Stimulated activated CD8-positive, alpha-beta memory T cell treated with anti-CD3 and anti-CD28 coated beads, Interleukin-4, amount 100 ng/mL, for 24 hours (primary cell): ENCODE data around the gene LPAR3.

ENCODE experiments used
- DNase-seq: peaks from one replicate; pipeline ENCODE4 v3.0.0-alpha.2; 2020; ENCODE audit warnings: low read depth

Gene LPAR3

GRCh38 chr1:84857906-84858305 is 35.1 kb downstream of the LPAR3 start:
- DNase-seq: no peak

GRCh38 chr1:84856726-84857270 is 36.2 kb downstream of the LPAR3 start:
- no peak for DNase-seq

- no peak for DNase-seq
Measured at GRCh38 chr1:84855691-84856630, 37.0 kb downstream of the LPAR3 start.

GRCh38 chr1:84855168-84855567 is 37.8 kb downstream of the LPAR3 start:
- DNase-seq: no peak

GRCh38 chr1:84853741-84854721 is 39.0 kb downstream of the LPAR3 start:
- no peak for DNase-seq

GRCh38 chr1:84851839-84852238 is 41.2 kb downstream of the LPAR3 start:
- no peak for DNase-seq

GRCh38 chr1:84849357-84849975 is 43.5 kb downstream of the LPAR3 start:
- DNase-seq: no peak

- DNase-seq: no peak
Measured at GRCh38 chr1:84847253-84848250, 45.5 kb downstream of the LPAR3 start.

- no peak for DNase-seq
Measured at GRCh38 chr1:84846387-84846786, 46.6 kb downstream of the LPAR3 start.

- DNase-seq: no peak
Measured at GRCh38 chr1:84845357-84845756, 47.6 kb downstream of the LPAR3 start.

GRCh38 chr1:84844094-84844493 is 48.9 kb downstream of the LPAR3 start:
- DNase-seq: no peak

- no peak for DNase-seq
Measured at GRCh38 chr1:84842748-84843231, 50.2 kb downstream of the LPAR3 start.

- no peak for DNase-seq
Measured at GRCh38 chr1:84841971-84842370, 51.0 kb downstream of the LPAR3 start.

GRCh38 chr1:84840346-84840745 is 52.7 kb downstream of the LPAR3 start:
- no peak for DNase-seq

- no peak for DNase-seq
Measured at GRCh38 chr1:84839544-84839943, 53.5 kb downstream of the LPAR3 start.

GRCh38 chr1:84836145-84836544 is 56.9 kb downstream of the LPAR3 start:
- no peak for DNase-seq

GRCh38 chr1:84835169-84835568 is 57.8 kb downstream of the LPAR3 start:
- DNase-seq: no peak

GRCh38 chr1:84834419-84835064 is 58.5 kb downstream of the LPAR3 start:
- no peak for DNase-seq

GRCh38 chr1:84833194-84833593 is 59.8 kb downstream of the LPAR3 start:
- no peak for DNase-seq

- DNase-seq: no peak
Measured at GRCh38 chr1:84830136-84830535, 62.9 kb downstream of the LPAR3 start.
